Measurements from ENCODE around the gene SLC29A2. TPM values are rescaled to one million over a fixed set of nuclear protein-coding genes. Genes with fewer than 3 reads are reported as not detected.
"Not testable (repeated sequence)": the region's sequence is repeated elsewhere in the genome, so short reads cannot be mapped to it uniquely, and the experiment has no call there.

The SLC29A2 gene
- polyA plus RNA-seq, 4 donors: 0.89 to 16.2 (median 6.7) TPM

GRCh38 chr11:66320748-66321147 lies 50.8 kb downstream of the SLC29A2 start:
- not testable (repeated sequence) for FAIRE-seq; H3K27me3 ChIP-seq (ENCODE audit: control insufficient read depth in 3 of 3, insufficient read depth in 3 of 3, low read length in 3 of 3); H3K9me3 ChIP-seq (ENCODE audit: control insufficient read depth in 2 of 2, insufficient read depth in 1 of 2, low read depth in 1 of 2, low read length in 1 of 2); H3K4me3 ChIP-seq (ENCODE audit: low read depth in 1 of 3, low read length in 3 of 3); DNase-seq; H3K36me3 ChIP-seq (ENCODE audit: control insufficient read depth in 3 of 3, insufficient read depth in 2 of 3, low read depth in 1 of 3, low read length in 3 of 3); H3K27ac ChIP-seq (ENCODE audit: low read depth in 1 of 3, low read length in 2 of 3)
- H3K4me1 ChIP-seq (ENCODE audit: control insufficient read depth in 3 of 3, insufficient read depth in 2 of 3, low read depth in 1 of 3, low read length in 2 of 3): peaks cover 0 to 20% (median 3%) of the 10 kb centered on the region in 3 donors
- 85 to 89% (median 89%) methylated on average over 6 of the region's 6 CpGs for WGBS, 3 donors

DNA sequence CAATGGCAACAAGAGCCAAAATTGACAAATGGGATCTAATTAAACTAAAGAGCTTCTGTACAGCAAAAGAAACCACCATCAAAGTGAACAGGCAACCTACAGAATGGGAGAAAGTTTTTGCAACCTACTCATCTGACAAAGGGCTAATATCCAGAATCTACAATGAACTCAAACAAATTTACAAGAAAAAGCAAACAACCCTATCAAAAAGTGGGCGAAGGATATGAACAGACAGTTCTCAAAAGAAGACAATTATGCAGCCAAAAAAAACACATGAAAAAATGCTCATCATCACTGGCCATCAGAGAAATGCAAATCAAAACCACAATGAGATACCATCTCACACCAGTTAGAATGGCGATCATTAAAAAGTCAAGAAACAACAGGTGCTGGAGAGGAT lies 51.3 kb downstream of the SLC29A2 start:
- WGBS, 3 donors: 69 to 96% (median 95%) methylated on average over 1 to 2 of the region's 2 CpGs
- not testable (repeated sequence) for H3K4me3 ChIP-seq (ENCODE audit: low read depth in 1 of 3, low read length in 3 of 3); FAIRE-seq; H3K9me3 ChIP-seq (ENCODE audit: control insufficient read depth in 2 of 2, insufficient read depth in 1 of 2, low read depth in 1 of 2, low read length in 1 of 2); H3K27ac ChIP-seq (ENCODE audit: low read depth in 1 of 3, low read length in 2 of 3); DNase-seq; H3K36me3 ChIP-seq (ENCODE audit: control insufficient read depth in 3 of 3, insufficient read depth in 2 of 3, low read depth in 1 of 3, low read length in 3 of 3); H3K27me3 ChIP-seq (ENCODE audit: control insufficient read depth in 3 of 3, insufficient read depth in 3 of 3, low read length in 3 of 3)
- peaks cover 0 to 20% (median 3%) of the 10 kb centered on the region in 3 donors for H3K4me1 ChIP-seq (ENCODE audit: control insufficient read depth in 3 of 3, insufficient read depth in 2 of 3, low read depth in 1 of 3, low read length in 2 of 3)

DNA sequence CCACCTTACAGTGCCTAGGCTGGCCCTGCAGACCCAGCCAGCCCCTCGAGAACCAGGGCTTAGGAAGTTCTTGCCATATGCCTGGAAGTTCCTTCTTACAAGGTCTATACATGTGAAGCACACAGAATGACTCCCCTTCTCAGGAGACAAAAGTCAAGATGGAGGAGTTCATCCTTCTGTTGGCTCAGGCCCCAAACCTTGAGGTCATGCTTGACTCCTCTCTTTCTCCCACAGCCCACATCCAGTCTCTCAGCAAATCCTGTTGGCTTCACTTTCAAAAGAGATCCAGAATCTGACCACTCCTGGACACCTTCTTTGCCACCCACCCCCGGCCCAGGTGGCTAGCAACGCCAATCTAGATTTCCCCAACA lies 53.0 kb downstream of the SLC29A2 start:
- H3K9me3 ChIP-seq (ENCODE audit: control insufficient read depth in 2 of 2, insufficient read depth in 1 of 2, low read depth in 1 of 2, low read length in 1 of 2): peaks cover 0 to 3% of the 10 kb centered on the region in 2 donors
- WGBS, 3 donors: 75 to 84% (median 83%) methylated on average over 3 of the region's 3 CpGs
- DNase-seq (no peak), FAIRE-seq (no peak)
- H3K27ac ChIP-seq (ENCODE audit: low read depth in 1 of 3, low read length in 2 of 3): peak overlapping the region; percentile 34 to 90 (median 67)
- H3K36me3 ChIP-seq (ENCODE audit: control insufficient read depth in 3 of 3, insufficient read depth in 2 of 3, low read depth in 1 of 3, low read length in 3 of 3): peaks cover 0 to 4% (median 0%) of the 10 kb centered on the region in 3 donors
- no peaks in the 10 kb centered on the region for H3K27me3 ChIP-seq (ENCODE audit: control insufficient read depth in 3 of 3, insufficient read depth in 3 of 3, low read length in 3 of 3)
- no peak overlapping the region for H3K4me3 ChIP-seq (ENCODE audit: low read depth in 1 of 3, low read length in 3 of 3)
- H3K4me1 ChIP-seq (ENCODE audit: control insufficient read depth in 3 of 3, insufficient read depth in 2 of 3, low read depth in 1 of 3, low read length in 2 of 3): peaks cover 0 to 27% (median 3%) of the 10 kb centered on the region in 3 donors

DNA sequence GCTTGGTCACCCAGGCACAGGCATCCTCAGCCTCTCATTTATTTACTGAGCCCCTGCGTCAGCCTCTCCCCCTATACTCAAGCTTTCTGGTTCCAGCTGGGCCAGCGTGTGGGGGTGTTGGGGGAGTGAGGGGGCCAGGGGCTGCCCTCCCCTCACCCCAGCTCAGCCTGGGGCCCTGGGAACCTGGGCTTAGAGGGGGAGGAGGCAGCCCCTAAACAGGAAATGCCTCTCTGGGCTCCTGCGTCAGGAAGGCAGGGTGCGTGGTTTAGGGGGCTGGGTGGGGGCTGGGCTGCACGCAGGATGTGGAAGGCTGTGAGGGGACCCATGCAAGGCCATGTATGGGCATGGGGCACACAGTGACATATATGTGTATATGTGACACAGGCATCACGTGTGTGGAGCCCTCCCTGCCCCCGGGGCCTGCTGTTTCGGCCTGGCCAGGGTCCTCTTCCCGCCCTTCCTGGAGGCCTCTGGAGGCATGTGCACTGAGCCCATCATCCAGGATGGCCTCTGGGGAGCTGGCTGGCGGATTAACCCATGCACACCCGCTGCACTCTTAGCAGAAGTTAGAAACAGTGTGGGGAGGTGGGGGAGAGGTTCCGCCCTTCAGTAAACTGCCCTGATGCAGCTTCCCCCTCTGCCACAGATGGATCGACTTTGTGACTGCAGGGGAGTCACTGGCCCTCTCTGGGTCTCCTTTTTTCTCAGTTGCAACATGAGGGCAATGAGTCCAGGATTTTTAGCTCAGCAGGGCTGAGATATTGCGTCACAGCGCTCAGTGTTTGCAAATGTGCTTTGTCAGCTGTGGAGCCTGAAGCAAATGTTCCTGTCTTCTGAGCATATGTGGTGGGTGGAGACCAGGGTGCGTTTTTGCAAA lies 53.6 kb downstream of the SLC29A2 start:
- Histone ChIP-seq H3K4me1 (ENCODE audit: control insufficient read depth in 3 of 3, insufficient read depth in 2 of 3, low read depth in 1 of 3, low read length in 2 of 3) (peaks cover 2 to 33% (median 3%) of the 10 kb centered on the region in 3 donors), H3K36me3 (ENCODE audit: control insufficient read depth in 3 of 3, insufficient read depth in 2 of 3, low read depth in 1 of 3, low read length in 3 of 3) (peaks cover 0 to 4% (median 0%) of the 10 kb centered on the region in 3 donors), H3K27me3 (ENCODE audit: control insufficient read depth in 3 of 3, insufficient read depth in 3 of 3, low read length in 3 of 3) (no peaks in the 10 kb centered on the region), H3K9me3 (ENCODE audit: control insufficient read depth in 2 of 2, insufficient read depth in 1 of 2, low read depth in 1 of 2, low read length in 1 of 2) (peaks cover 0 to 3% of the 10 kb centered on the region in 2 donors), H3K27ac (ENCODE audit: low read depth in 1 of 3, low read length in 2 of 3) (peak overlapping the region; percentile 38 to 90 (median 67)), H3K4me3 (ENCODE audit: low read depth in 1 of 3, low read length in 3 of 3) (no peak overlapping the region)
- 34 to 61% (median 40%) methylated on average over 16 of the region's 16 CpGs for WGBS, 3 donors
- DNase-seq (peak; percentile 49 to 69), FAIRE-seq (no peak)

DNA sequence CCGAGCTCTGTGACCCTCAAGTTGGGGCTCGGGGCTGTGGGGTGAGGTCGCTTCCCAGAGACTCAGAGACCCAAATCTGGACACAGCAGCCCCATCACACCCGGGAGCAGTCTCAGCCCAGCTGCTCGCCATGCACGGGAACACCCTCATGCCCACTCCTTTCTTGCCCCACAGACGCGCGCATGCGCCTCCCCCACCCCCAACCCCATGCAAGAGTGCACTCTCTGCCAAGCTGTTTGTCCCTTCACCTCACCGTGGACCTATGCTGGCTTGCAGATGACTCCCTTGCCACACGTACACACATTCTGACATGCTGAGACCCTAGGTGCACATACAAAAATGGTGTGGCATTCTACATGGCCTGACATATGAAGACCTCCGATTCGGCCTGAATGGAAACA lies 54.2 kb downstream of the SLC29A2 start:
- Histone ChIP-seq H3K4me3 (ENCODE audit: low read depth in 1 of 3, low read length in 3 of 3) (peak overlapping the region in 1 of 3 donors; percentile 5), H3K36me3 (ENCODE audit: control insufficient read depth in 3 of 3, insufficient read depth in 2 of 3, low read depth in 1 of 3, low read length in 3 of 3) (peaks cover 0 to 4% (median 0%) of the 10 kb centered on the region in 3 donors), H3K27me3 (ENCODE audit: control insufficient read depth in 3 of 3, insufficient read depth in 3 of 3, low read length in 3 of 3) (no peaks in the 10 kb centered on the region), H3K27ac (ENCODE audit: low read depth in 1 of 3, low read length in 2 of 3) (peak overlapping the region; percentile 38 to 90 (median 67)), H3K4me1 (ENCODE audit: control insufficient read depth in 3 of 3, insufficient read depth in 2 of 3, low read depth in 1 of 3, low read length in 2 of 3) (peaks cover 2 to 37% (median 3%) of the 10 kb centered on the region in 3 donors), H3K9me3 (ENCODE audit: control insufficient read depth in 2 of 2, insufficient read depth in 1 of 2, low read depth in 1 of 2, low read length in 1 of 2) (peaks cover 0 to 3% of the 10 kb centered on the region in 2 donors)
- DNase-seq: peak in 1 of 2 donors; percentile 32
- WGBS, 3 donors: 30 to 73% (median 43%) methylated on average over 11 to 14 of the region's 14 CpGs
- FAIRE-seq: no peak

DNA sequence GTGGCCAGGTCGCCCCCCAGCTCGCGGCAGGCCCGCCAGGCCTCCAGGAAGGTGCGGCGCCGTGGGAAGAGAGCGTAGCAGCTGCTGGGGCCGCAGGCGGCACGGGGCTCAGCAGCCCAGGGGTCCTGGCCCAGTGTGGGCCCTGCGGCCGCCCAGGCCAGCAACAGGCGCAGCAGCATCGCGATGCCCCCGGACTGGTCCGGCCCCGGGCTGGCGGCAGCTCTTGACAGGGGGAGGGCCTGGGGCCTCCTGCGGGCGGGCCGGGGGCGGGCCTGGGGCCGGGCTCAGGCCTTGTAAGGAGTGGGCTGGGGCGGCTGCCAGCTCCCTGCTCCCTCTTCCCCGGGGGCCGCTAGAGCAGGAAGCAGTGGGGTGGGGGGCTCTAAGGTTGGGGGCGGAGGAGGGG lies 54.7 kb downstream of the SLC29A2 start, which contains the start of gene CD248:
CD248 (minus strand) TSS at position 196 of the 403 bp plus-strand sequence; CDS start at position 179, 17 bp downstream.
- Histone ChIP-seq H3K4me1 (ENCODE audit: control insufficient read depth in 3 of 3, insufficient read depth in 2 of 3, low read depth in 1 of 3, low read length in 2 of 3) (peaks cover 2 to 41% (median 3%) of the 10 kb centered on the region in 3 donors), H3K36me3 (ENCODE audit: control insufficient read depth in 3 of 3, insufficient read depth in 2 of 3, low read depth in 1 of 3, low read length in 3 of 3) (peaks cover 0 to 4% (median 0%) of the 10 kb centered on the region in 3 donors), H3K9me3 (ENCODE audit: control insufficient read depth in 2 of 2, insufficient read depth in 1 of 2, low read depth in 1 of 2, low read length in 1 of 2) (peaks cover 0 to 3% of the 10 kb centered on the region in 2 donors), H3K4me3 (ENCODE audit: low read depth in 1 of 3, low read length in 3 of 3) (peak within 1 kb of the TSS; percentile 19 to 50 (median 47)), H3K27me3 (ENCODE audit: control insufficient read depth in 3 of 3, insufficient read depth in 3 of 3, low read length in 3 of 3) (no peaks in the 10 kb centered on the region), H3K27ac (ENCODE audit: low read depth in 1 of 3, low read length in 2 of 3) (peak within 1 kb of the TSS; percentile 38 to 90 (median 67))
- peak in 1 of 2 donors; percentile 48 for DNase-seq
- WGBS, 3 donors: 32 to 74% (median 41%) methylated on average over 21 to 29 of the region's 29 CpGs
- FAIRE-seq: no peak

DNA sequence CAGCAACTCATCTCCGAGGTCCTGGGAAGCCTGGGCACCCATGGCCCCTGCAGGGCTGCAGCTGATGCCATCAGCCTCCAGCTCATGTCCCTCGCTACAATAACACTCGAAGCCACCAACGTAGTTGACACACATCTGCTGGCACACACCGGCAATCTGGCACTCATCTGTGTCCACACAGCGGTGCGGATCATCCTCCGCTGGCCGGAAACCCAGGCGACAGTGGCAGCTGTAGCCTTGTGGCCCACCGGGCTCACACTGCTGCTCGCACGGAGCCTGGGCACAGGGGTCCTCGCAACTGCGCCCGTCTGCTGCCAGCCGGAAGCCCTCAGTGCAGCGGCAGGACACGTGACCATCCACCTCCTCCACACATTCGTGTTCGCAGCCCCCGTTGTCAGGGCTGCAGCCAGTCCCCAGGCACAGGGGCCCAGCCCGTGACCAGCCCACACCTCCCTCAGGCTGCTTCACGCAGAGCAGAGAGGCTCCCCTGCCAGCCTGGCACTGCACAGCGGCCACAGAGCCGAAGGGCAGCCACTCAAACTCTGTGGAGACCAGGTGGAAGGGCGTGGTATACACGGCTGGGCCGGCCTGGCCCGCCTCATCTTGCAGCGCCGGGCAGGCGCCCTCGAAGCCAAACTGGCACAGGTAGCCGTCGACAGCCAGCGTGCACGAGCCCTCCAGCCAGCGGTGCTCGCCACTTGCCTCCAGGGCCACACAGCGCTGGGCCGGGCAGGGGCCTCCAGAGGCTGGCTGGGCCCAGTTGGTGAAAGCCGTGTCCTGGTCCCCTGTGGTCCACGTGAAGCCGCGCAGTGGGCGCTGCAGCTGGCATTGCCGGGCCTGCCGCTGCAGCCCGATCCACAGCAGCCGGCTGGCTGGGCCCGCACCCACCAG lies 55.4 kb downstream of the SLC29A2 start:
- DNase-seq: no peak
- Histone ChIP-seq H3K36me3 (ENCODE audit: control insufficient read depth in 3 of 3, insufficient read depth in 2 of 3, low read depth in 1 of 3, low read length in 3 of 3) (peaks cover 0 to 4% (median 0%) of the 10 kb centered on the region in 3 donors), H3K9me3 (ENCODE audit: control insufficient read depth in 2 of 2, insufficient read depth in 1 of 2, low read depth in 1 of 2, low read length in 1 of 2) (peaks cover 0 to 3% of the 10 kb centered on the region in 2 donors), H3K4me1 (ENCODE audit: control insufficient read depth in 3 of 3, insufficient read depth in 2 of 3, low read depth in 1 of 3, low read length in 2 of 3) (peaks cover 2 to 42% (median 3%) of the 10 kb centered on the region in 3 donors), H3K4me3 (ENCODE audit: low read depth in 1 of 3, low read length in 3 of 3) (peak overlapping the region; percentile 19 to 50 (median 47)), H3K27me3 (ENCODE audit: control insufficient read depth in 3 of 3, insufficient read depth in 3 of 3, low read length in 3 of 3) (no peaks in the 10 kb centered on the region), H3K27ac (ENCODE audit: low read depth in 1 of 3, low read length in 2 of 3) (peak overlapping the region; percentile 38 to 53 (median 43))
- 69 to 71% (median 70%) methylated on average over 43 to 52 of the region's 52 CpGs for WGBS, 3 donors
- FAIRE-seq: no peak

GRCh38 chr11:66315498-66315885 lies 56.1 kb downstream of the SLC29A2 start:
- no peaks in the 10 kb centered on the region for H3K27me3 ChIP-seq (ENCODE audit: control insufficient read depth in 3 of 3, insufficient read depth in 3 of 3, low read length in 3 of 3)
- peaks cover 2 to 42% (median 3%) of the 10 kb centered on the region in 3 donors for H3K4me1 ChIP-seq (ENCODE audit: control insufficient read depth in 3 of 3, insufficient read depth in 2 of 3, low read depth in 1 of 3, low read length in 2 of 3)
- peaks cover 0 to 3% of the 10 kb centered on the region in 2 donors for H3K9me3 ChIP-seq (ENCODE audit: control insufficient read depth in 2 of 2, insufficient read depth in 1 of 2, low read depth in 1 of 2, low read length in 1 of 2)
- WGBS, 3 donors: 79 to 86% (median 81%) methylated on average over 13 to 14 of the region's 14 CpGs
- peaks cover 0 to 4% (median 0%) of the 10 kb centered on the region in 3 donors for H3K36me3 ChIP-seq (ENCODE audit: control insufficient read depth in 3 of 3, insufficient read depth in 2 of 3, low read depth in 1 of 3, low read length in 3 of 3)
- DNase-seq (no peak), FAIRE-seq (no peak)
- peak overlapping the region in 1 of 3 donors; percentile 50 for H3K4me3 ChIP-seq (ENCODE audit: low read depth in 1 of 3, low read length in 3 of 3)
- peak overlapping the region in 2 of 3 donors; percentile 19 to 53 for H3K27ac ChIP-seq (ENCODE audit: low read depth in 1 of 3, low read length in 2 of 3)
